SK-N-SH (cell line): ENCODE measurements around the gene CD300LF.

ENCODE experiments used
- FOXJ3 ChIP-seq: sonication (generic); formaldehyde crosslinking; IDR thresholded peaks from 2 replicates; pipeline ENCODE4 v1.5.1; 2020; ENCODE audit warnings: mild to moderate bottlenecking, missing genetic modification reagents
- POLR2AphosphoS5 ChIP-seq: IDR thresholded peaks from 2 replicates; pipeline ENCODE4 v1.6.1; 2012; ENCODE audit warnings: low read depth, low read length
- RAD21 ChIP-seq: IDR thresholded peaks from 2 replicates; pipeline ENCODE4 v1.6.1; 2012; ENCODE audit warnings: mild to moderate bottlenecking, low read length

DNA sequence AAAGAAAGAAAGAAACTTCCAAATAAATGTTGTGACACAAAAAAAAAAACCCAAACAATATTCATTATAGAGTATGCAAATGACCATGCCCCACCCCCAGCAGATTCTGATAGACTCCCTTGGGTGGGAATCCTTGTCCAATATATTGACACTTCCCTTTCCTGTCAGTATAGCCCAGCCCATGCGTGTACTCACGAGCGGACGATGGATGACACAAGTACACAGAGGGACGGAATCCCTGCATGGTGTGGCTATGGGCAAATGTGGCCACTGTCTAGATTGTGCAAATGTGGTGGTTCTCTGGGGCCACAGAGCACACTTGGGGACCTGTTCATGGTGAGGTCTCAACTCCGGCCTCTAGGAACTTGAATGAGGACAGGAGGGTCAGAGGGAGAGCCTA, 27.4 kb upstream of the CD300LF start:
- no peak for TF ChIP-seq RAD21
- no peak for TF ChIP-seq POLR2AphosphoS5
- TF ChIP-seq FOXJ3 (CRISPR knock-in tag) = no peak
